Endodermal cell (in vitro differentiated cells): ENCODE data around the gene LSR. TPM values are rescaled to one million over a fixed set of nuclear protein-coding genes. Genes with fewer than 3 reads are reported as not detected.

Experiments used
- DNase-seq: peaks from one replicate; pipeline ENCODE4 v3.0.0-alpha.2; 2017
- H3K27ac ChIP-seq: 2 replicates; pipeline ENCODE4 v1.5.1; 2013; ENCODE audit warnings: mild to moderate bottlenecking, low read depth, low read length, moderate library complexity
- H3K27me3 ChIP-seq: 2 replicates; pipeline ENCODE4 v1.6.1; 2013; ENCODE audit warnings: mild to moderate bottlenecking, low read length, moderate library complexity; ENCODE audit not compliant: insufficient read depth, control insufficient read depth, poor library complexity, severe bottlenecking
- H3K36me3 ChIP-seq: 2 replicates; pipeline ENCODE4 v1.7.0; 2013; ENCODE audit warnings: mild to moderate bottlenecking, low read length, moderate library complexity; ENCODE audit not compliant: control insufficient read depth, insufficient read depth
- H3K4me1 ChIP-seq: one replicate; pipeline ENCODE4 v1.7.0; 2013; ENCODE audit warnings: low read length; ENCODE audit not compliant: control insufficient read depth, insufficient read depth
- H3K4me3 ChIP-seq: 2 replicates; pipeline ENCODE4 v1.5.1; 2013; ENCODE audit warnings: mild to moderate bottlenecking, low read length, moderate library complexity
- H3K9ac ChIP-seq: 2 replicates; pipeline ENCODE4 v1.6.1; 2013; ENCODE audit warnings: mild to moderate bottlenecking, low read length, moderate library complexity; ENCODE audit not compliant: poor library complexity, severe bottlenecking; ENCODE audit errors: extremely low read depth
- H3K9me3 ChIP-seq: 2 replicates; pipeline ENCODE4 v1.6.1; 2013; ENCODE audit warnings: mild to moderate bottlenecking, low read length, moderate library complexity; ENCODE audit not compliant: control insufficient read depth
- H3K27ac Mint-ChIP-seq: 2 replicates; pipeline ENCODE4 v1.8.0; 2020; ENCODE audit warnings: mixed read lengths
- H3K27me3 Mint-ChIP-seq: 2 replicates; pipeline ENCODE4 v1.8.0; 2021; ENCODE audit warnings: mild to moderate bottlenecking, mixed read lengths; ENCODE audit not compliant: insufficient read depth
- H3K36me3 Mint-ChIP-seq: 2 replicates; pipeline ENCODE4 v1.8.0; 2020; ENCODE audit warnings: low read depth, mixed read lengths
- H3K4me1 Mint-ChIP-seq: 2 replicates; pipeline ENCODE4 v1.8.0; 2020; ENCODE audit warnings: mixed read lengths
- H3K4me3 Mint-ChIP-seq: 2 replicates; pipeline ENCODE4 v1.8.0; 2020; ENCODE audit warnings: mild to moderate bottlenecking, moderate library complexity, mixed read lengths
- H3K9me3 Mint-ChIP-seq: 2 replicates; pipeline ENCODE4 v1.8.0; 2020; ENCODE audit warnings: mild to moderate bottlenecking, mixed read lengths
- WGBS, 2 experiments: methylation state at CpG; one replicate each; pipeline versions ENCODE4 v1.1.5 to v1.1.7; 2013; ENCODE audit warnings: missing lambda C conversion rate in 2 of 2, mixed read lengths in 1 of 2; ENCODE audit not compliant: insufficient coverage in 1 of 2, insufficient read length in 1 of 2; 5-methylcytosine and 5-hydroxymethylcytosine counted together
- total RNA-seq, 2 donors: library from RNA; stranded (reverse); fragmentation: NEBNext Ultra II Directional in 1 of 2; extraction: Animal tissue kit (Norgen Biotek cat#: 25700) in 1 of 2; gene quantifications; 2 replicates in 1 of 2; 3 replicates in 1 of 2; pipeline ENCODE4 v1.2.1, GENCODE V29; 2021
- TF ChIP-seq, protein P1 (sequence below): fragments of 200-600 bp; sonication (generic); conservative IDR thresholded peaks from 2 replicates; pipeline ENCODE4 v1.5.0; 2021; ENCODE audit warnings: antibody characterized with exemption, mild to moderate bottlenecking

Gene LSR
- total RNA-seq, 2 donors from 2014 or later: 112 to 170 TPM

DNA sequence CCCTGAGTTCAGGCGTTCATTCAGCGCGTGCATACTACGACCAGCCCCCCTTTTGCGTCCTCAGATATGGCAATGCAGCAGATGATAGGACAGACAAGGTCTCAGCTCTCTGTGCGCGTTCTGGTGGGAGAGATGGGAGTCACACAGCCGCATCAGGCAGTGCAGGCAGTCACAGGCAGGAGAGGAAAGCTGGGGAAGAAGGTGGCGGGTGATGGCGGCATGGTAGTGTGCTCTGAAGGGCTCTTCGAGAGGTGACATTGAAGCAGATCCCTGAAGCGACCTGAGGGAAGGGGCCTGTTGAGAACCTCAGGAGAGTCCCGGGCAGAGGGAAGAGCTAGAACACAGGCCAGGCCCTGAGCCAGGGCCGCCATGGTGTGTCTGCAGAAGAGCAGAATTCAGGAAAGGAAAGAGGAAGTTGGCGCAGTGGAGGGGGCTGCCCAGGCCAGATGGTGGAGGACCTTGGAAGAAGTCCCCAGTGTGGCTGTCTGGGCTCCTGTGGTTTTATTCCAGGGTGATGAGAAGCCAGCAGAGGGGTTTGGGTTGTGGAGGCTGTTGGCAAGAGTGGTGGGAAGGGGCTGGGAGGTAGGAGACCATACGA, 23.4 kb downstream of the LSR start:
- Mint-ChIP-seq H3K27ac (no peak overlapping the region), H3K9me3 (no peaks in the 10 kb centered on the region), H3K27me3 (no peaks in the 10 kb centered on the region), H3K36me3 (peaks cover 61% of the 10 kb centered on the region), H3K4me1 (peaks cover 4% of the 10 kb centered on the region), H3K4me3 (no peak overlapping the region)
- Histone ChIP-seq H3K27me3 (no peaks in the 10 kb centered on the region), H3K9ac (no peak overlapping the region), H3K36me3 (peaks cover 56% of the 10 kb centered on the region), H3K4me1 (no peaks in the 10 kb centered on the region), H3K27ac (no peak overlapping the region), H3K9me3 (no peaks in the 10 kb centered on the region), H3K4me3 (no peak overlapping the region)
- TF ChIP-seq, protein P1, sequence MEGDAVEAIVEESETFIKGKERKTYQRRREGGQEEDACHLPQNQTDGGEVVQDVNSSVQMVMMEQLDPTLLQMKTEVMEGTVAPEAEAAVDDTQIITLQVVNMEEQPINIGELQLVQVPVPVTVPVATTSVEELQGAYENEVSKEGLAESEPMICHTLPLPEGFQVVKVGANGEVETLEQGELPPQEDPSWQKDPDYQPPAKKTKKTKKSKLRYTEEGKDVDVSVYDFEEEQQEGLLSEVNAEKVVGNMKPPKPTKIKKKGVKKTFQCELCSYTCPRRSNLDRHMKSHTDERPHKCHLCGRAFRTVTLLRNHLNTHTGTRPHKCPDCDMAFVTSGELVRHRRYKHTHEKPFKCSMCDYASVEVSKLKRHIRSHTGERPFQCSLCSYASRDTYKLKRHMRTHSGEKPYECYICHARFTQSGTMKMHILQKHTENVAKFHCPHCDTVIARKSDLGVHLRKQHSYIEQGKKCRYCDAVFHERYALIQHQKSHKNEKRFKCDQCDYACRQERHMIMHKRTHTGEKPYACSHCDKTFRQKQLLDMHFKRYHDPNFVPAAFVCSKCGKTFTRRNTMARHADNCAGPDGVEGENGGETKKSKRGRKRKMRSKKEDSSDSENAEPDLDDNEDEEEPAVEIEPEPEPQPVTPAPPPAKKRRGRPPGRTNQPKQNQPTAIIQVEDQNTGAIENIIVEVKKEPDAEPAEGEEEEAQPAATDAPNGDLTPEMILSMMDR: no peak
- DNase-seq: no peak
- WGBS, 2 experiments: 96 to 97% methylated on average over 15 to 16 of the region's 16 CpGs

DNA sequence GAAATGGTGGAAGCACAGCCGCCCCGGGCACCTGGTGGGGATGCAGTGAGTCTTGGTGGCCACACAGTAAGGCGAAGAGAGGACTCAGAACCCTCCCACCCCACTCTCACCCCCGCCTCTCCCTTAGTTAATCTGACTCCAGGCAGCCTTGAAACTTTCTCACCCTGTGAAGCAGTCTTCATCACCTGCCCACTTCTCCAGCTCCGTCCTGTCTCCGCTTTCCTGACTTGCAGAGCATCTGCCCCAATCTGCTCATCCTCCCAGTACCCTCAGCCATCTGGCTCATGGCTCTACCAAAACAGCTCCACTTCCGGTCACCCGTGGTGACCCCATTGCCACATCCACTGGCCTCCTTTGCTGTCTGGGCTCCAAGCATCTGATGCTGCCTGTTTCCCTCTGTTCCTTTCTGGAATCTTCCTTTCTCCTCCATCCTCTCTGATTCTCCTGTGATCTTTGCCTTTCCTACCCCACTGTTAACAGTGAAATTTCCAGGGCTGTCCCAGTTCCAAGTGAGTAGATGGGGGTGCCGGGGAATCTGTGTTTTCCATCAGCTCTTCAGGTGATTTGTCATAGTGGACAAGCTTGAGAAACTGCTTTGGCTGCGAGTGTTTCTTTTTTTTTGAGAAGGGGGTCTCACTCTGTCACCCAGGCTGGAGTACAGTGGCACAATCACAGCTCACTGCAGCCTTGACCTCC, 24.3 kb downstream of the LSR start:
- H3K9ac ChIP-seq: no peak overlapping the region
- DNase-seq: no peak
- Mint-ChIP-seq H3K27me3 (no peaks in the 10 kb centered on the region), H3K36me3 (peaks cover 66% of the 10 kb centered on the region), H3K4me1 (peaks cover 4% of the 10 kb centered on the region), H3K9me3 (no peaks in the 10 kb centered on the region), H3K4me3 (no peak overlapping the region), H3K27ac (peak overlapping the region; percentile 48)
- H3K27ac ChIP-seq: no peak overlapping the region
- WGBS, 2 experiments: 93 to 100% methylated on average over 1 to 10 of the region's 10 CpGs
- no peak overlapping the region for H3K4me3 ChIP-seq
- TF ChIP-seq, protein P1: no peak
- no peaks in the 10 kb centered on the region for H3K9me3 ChIP-seq
- no peaks in the 10 kb centered on the region for H3K27me3 ChIP-seq
- peaks cover 60% of the 10 kb centered on the region for H3K36me3 ChIP-seq
- H3K4me1 ChIP-seq: no peaks in the 10 kb centered on the region

DNA sequence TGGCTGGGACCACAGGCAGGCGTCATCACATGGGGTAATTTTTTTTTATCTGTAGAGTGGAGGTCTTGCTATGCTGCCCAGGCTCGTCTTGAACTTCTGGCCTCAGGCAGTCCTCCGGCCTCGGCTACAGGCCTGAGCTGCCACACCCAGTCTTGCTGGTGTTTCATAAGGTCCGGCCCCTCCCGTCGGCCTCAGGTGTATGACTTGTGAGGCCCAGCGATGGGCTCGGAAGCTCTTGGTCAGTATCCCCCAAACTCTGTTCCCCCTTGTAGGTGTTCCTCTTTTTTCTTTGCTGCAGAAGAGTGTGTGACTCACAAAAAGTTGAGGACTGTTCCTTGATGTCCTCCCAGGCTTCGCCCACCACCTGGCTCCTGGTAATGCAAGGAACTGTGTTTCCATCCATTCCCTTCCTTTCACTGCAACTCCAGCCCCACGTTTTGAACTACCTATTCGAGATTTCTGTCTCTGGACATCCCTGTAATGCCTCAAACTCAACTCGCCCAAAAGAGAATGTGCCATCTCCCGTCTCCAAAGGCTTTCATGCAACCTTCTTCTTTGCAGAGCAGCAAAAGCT, 25.0 kb downstream of the LSR start:
- H3K9me3 ChIP-seq: no peaks in the 10 kb centered on the region
- Mint-ChIP-seq H3K27ac (no peak overlapping the region), H3K36me3 (peaks cover 68% of the 10 kb centered on the region), H3K4me1 (peaks cover 4% of the 10 kb centered on the region), H3K27me3 (no peaks in the 10 kb centered on the region), H3K4me3 (no peak overlapping the region), H3K9me3 (no peaks in the 10 kb centered on the region)
- H3K27me3 ChIP-seq: no peaks in the 10 kb centered on the region
- no peak overlapping the region for H3K27ac ChIP-seq
- TF ChIP-seq, protein P1: no peak
- H3K9ac ChIP-seq: no peak overlapping the region
- DNase-seq: no peak
- H3K36me3 ChIP-seq: peaks cover 60% of the 10 kb centered on the region
- no peaks in the 10 kb centered on the region for H3K4me1 ChIP-seq
- WGBS, 2 experiments: 84 to 86% methylated on average over 12 to 14 of the region's 14 CpGs
- H3K4me3 ChIP-seq: no peak overlapping the region
